GM21619 (cell line): ENCODE results near the gene MSX2.

ENCODE experiments used
- ATAC-seq: cut with Tn5 transposase; IDR thresholded peaks from one replicate; pipeline ENCODE4 v1.9.1; 2021; ENCODE audit not compliant: unreplicated experiment

Gene MSX2

GRCh38 chr5:174769005-174769404 is 44.6 kb downstream of the MSX2 start:
- no peak for ATAC-seq

GRCh38 chr5:174773371-174773770 is 49.0 kb downstream of the MSX2 start:
- no peak for ATAC-seq

- no peak for ATAC-seq
Measured at GRCh38 chr5:174775081-174775480, 50.7 kb downstream of the MSX2 start.

- ATAC-seq: no peak
Measured at GRCh38 chr5:174777111-174777510, 52.7 kb downstream of the MSX2 start.

- no peak for ATAC-seq
Measured at GRCh38 chr5:174777583-174777982, 53.2 kb downstream of the MSX2 start.
